IPS DF 6.9 (cell line): Measurements from ENCODE around the gene ZSCAN29.

ENCODE experiments used
- DNase-seq: peaks from one replicate; pipeline ENCODE4 v3.0.0-alpha.2; 2013; ENCODE audit warnings: low read depth, low spot score
- H3K27ac ChIP-seq: one replicate; pipeline ENCODE4 v1.5.1; 2013; ENCODE audit warnings: low read length, control low read depth
- H3K27me3 ChIP-seq: 2 replicates; pipeline ENCODE4 v1.6.1; 2013; ENCODE audit warnings: mild to moderate bottlenecking, low read length; ENCODE audit not compliant: control insufficient read depth, insufficient read depth
- H3K36me3 ChIP-seq: 2 replicates; pipeline ENCODE4 v1.6.1; 2013; ENCODE audit warnings: low read length; ENCODE audit not compliant: control insufficient read depth, insufficient read depth
- H3K4me1 ChIP-seq: 2 replicates; pipeline ENCODE4 v1.6.1; 2013; ENCODE audit warnings: low read length; ENCODE audit not compliant: control insufficient read depth, insufficient read depth
- H3K4me3 ChIP-seq: 2 replicates; pipeline ENCODE4 v1.5.1; 2013; ENCODE audit warnings: mild to moderate bottlenecking, low read length
- H3K9me3 ChIP-seq: 2 replicates; pipeline ENCODE4 v1.6.1; 2013; ENCODE audit warnings: low read length, inconsistent platforms; ENCODE audit not compliant: control insufficient read depth, insufficient read depth
- WGBS: extraction: QIAGEN DNeasy Blood & Tissue Kit; methylation state at CpG from one replicate; pipeline ENCODE4 v1.1.7; 2013; ENCODE audit warnings: mixed read lengths, missing lambda C conversion rate; ENCODE audit not compliant: insufficient read length, insufficient coverage; 5-methylcytosine and 5-hydroxymethylcytosine counted together

The ZSCAN29 gene

GRCh38 chr15:43352693-43353382 is 18.0 kb downstream of the ZSCAN29 start:
- no CpG with 5 or more reads among the region's 2 CpGs for WGBS
- no peak overlapping the region for H3K4me3 ChIP-seq
- DNase-seq, result no peak
- H3K36me3 ChIP-seq, result no peaks in the 10 kb centered on the region; the same call in 1 of the 2 replicates
- no peaks in the 10 kb centered on the region for H3K4me1 ChIP-seq
- H3K9me3 ChIP-seq, result no peaks in the 10 kb centered on the region
- no peak overlapping the region for H3K27ac ChIP-seq
- H3K27me3 ChIP-seq, result no peaks in the 10 kb centered on the region

DNA sequence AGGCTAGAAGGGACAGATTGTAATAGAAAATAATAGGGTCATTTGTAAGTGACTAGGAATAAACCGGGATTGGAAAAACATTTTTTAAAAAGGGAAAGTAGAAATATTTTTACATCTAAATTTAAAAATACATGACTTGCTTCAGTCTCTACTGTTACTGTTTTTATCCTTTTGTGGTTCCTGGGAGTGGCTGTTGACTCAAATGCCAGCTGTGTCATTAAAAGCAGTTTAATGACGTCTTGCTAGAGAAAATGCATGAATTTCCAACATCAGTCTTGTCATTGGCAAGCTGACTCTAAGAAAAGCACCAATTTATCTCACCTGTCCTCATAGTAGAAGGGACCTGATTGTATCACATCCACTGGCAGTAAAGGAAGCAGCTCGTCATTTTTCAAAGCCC is 23.7 kb downstream of the ZSCAN29 start:
- Histone ChIP-seq H3K27ac (no peak overlapping the region), H3K27me3 (no peaks in the 10 kb centered on the region), H3K9me3 (no peaks in the 10 kb centered on the region), H3K4me3 (no peak overlapping the region), H3K4me1 (no peaks in the 10 kb centered on the region), H3K36me3 (no peaks in the 10 kb centered on the region)
- no CpG with 5 or more reads among the region's 3 CpGs for WGBS
- DNase-seq, result no peak

- Histone ChIP-seq H3K36me3 (no peaks in the 10 kb centered on the region), H3K9me3 (no peaks in the 10 kb centered on the region), H3K27me3 (no peaks in the 10 kb centered on the region), H3K27ac (no peak overlapping the region), H3K4me1 (no peaks in the 10 kb centered on the region), H3K4me3 (no peak overlapping the region)
- DNase-seq, result no peak
- whole genome bisulfite sequencing, result no CpG with 5 or more reads among the region's 2 CpGs
Observed at GRCh38 chr15:43346305-43346704, 24.5 kb downstream of the ZSCAN29 start.

DNA sequence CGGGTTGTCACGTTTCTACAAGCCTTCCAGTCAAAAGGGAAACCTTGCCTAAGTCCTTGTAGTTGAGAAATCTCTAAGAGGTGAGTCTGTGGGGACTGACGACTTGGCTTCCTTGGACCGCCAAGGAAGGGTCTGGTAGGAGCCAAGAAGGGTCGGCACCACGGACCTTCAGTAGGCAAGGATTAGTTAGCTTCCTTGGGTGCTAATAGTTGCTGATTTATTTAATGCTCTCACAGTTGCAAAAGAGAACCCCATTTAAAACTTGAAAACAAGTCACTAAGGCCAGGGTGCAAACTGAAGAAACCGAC is 40.1 kb downstream of the ZSCAN29 start:
- Histone ChIP-seq H3K27ac (no peak overlapping the region), H3K4me1 (no peaks in the 10 kb centered on the region), H3K9me3 (no peaks in the 10 kb centered on the region), H3K36me3 (no peaks in the 10 kb centered on the region), H3K4me3 (peak overlapping the region; percentile 88; the same call in 1 of the 2 replicates), H3K27me3 (no peaks in the 10 kb centered on the region)
- no peak for DNase-seq
- WGBS, result no CpG with 5 or more reads among the region's 7 CpGs

DNA sequence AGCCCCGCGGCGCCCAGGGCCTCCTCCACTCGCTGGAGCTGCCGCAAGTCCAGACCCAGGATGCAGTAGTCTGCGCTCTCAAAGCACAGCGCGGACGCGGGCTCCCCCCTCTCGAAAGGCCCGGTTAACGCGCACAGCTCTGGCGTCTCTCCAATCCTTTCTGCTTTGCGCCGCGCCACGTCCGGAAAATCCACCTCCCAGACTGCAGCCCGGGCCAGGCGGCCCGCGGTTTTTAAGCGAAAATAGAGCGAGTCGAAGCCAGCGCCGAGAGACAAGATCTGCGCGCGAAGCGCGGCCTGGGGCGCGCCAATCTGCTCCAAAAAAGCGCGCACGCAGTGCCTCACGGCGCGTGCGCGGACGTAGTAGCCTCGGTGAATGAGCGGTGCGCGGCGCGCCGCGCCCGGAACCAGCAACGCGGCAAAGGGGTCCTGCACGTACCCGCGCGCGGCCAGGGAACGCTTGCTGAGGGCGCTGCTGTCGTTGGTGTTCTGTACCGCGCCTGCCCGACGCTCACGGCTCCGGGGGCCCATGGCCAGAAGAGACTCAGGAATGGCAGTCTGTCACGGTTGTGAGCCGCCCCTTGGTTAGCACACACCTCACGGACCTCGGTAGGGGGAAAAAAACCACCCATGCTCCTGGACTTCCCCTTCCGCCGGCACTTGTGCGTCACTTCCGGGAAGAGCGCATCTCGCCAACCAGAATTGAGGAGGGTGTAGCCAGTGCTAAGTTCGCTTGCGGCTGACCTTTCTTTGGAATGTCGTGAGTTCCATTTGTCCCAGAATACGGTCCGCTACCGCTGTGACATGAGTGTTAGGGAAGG is 40.7 kb downstream of the ZSCAN29 start, which contains the start of gene LCMT2:
LCMT2 (minus strand) TSS at position 614 of the 820 bp plus-strand sequence; CDS start at position 530, 84 bp downstream.
- DNase-seq, result peak; percentile 87

DNA sequence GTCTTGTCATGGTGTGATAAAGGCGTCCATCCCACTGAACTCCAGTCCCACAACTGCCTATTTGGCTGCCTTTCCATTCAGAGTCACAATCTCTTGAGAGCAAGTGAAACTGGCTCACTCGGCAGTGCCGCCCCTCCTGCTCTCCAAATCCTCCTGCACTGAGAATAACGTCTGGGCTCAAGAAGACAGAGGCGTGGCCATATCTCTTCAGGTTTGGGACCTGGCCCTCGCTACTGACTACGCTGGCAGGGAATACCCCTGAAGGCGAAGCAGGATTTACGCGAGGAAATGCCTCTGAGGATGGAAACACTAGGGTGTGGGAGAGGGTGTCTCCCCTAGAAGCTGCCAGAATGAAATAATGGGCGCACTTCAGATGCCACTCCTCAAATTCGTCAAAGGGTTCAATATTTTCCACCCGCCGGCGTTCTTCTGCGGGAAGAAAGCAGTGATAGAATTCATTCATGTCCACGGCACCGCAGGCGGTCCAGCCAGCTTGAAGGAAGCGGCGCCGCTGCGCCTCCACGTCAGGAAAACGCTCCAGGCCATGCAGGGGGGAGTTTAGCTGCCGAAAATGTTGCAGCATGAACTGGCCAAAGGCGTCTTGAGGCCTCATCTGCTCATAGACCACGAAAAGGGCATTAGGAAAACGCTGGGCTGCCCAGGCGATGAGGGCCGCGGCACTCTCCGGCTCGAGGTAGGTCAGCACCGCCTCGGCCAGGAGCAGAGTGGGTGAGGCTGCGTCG is 41.5 kb downstream of the ZSCAN29 start:
- H3K27ac ChIP-seq, result no peak overlapping the region
- H3K36me3 ChIP-seq, result no peaks in the 10 kb centered on the region
- H3K27me3 ChIP-seq, result no peaks in the 10 kb centered on the region
- no CpG with 5 or more reads among the region's 38 CpGs for WGBS
- no peaks in the 10 kb centered on the region for H3K9me3 ChIP-seq
- peak overlapping the region; percentile 88; the same call in 1 of the 2 replicates for H3K4me3 ChIP-seq
- no peak for DNase-seq
- H3K4me1 ChIP-seq, result no peaks in the 10 kb centered on the region

More for the DNA sequence above, 40.7 kb downstream of the ZSCAN29 start, which contains the start of gene LCMT2:
- no peaks in the 10 kb centered on the region for H3K36me3 ChIP-seq
- H3K4me3 ChIP-seq, result peak within 1 kb of the TSS; percentile 88
- no peaks in the 10 kb centered on the region for H3K9me3 ChIP-seq
- no peaks in the 10 kb centered on the region for H3K4me1 ChIP-seq
- H3K27ac ChIP-seq, result no peak within 1 kb of the TSS
- no CpG with 5 or more reads among the region's 86 CpGs for WGBS
- no peaks in the 10 kb centered on the region for H3K27me3 ChIP-seq

DNA sequence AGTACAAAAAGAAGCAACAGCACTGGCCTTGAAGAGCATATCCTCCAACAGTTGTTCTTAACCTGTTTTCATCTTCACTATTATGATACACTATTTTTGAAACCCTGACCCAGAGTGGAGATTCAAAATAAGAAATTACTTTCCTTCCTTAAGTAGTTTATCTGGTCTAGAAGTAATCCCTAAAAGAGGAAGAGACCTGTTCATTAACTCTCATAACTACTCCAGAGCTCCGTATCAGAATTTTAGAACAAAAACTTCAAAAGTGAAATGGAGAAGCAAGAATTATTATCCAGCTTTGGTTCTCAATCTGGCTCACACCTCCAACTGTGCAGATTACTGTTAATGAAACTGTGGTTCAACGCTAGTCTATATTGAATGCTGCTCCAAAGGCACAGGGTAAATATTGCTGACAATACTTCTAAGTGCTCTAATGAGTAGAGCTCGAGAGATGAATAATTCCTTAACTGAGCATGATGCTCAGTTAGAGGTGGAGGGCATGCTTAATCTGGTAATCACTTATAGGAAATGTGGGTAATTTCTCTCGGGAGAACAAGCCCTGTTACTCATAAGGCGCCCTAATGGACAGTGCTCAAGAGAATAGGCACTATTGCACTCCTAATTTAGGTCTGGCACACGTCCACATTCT is 45.7 kb downstream of the ZSCAN29 start:
- no peak overlapping the region for H3K4me3 ChIP-seq
- H3K36me3 ChIP-seq, result no peaks in the 10 kb centered on the region
- no peaks in the 10 kb centered on the region for H3K4me1 ChIP-seq
- WGBS, result no CpG with 5 or more reads among the region's 6 CpGs
- H3K9me3 ChIP-seq, result no peaks in the 10 kb centered on the region
- no peak overlapping the region for H3K27ac ChIP-seq
- no peak for DNase-seq
- no peaks in the 10 kb centered on the region for H3K27me3 ChIP-seq

DNA sequence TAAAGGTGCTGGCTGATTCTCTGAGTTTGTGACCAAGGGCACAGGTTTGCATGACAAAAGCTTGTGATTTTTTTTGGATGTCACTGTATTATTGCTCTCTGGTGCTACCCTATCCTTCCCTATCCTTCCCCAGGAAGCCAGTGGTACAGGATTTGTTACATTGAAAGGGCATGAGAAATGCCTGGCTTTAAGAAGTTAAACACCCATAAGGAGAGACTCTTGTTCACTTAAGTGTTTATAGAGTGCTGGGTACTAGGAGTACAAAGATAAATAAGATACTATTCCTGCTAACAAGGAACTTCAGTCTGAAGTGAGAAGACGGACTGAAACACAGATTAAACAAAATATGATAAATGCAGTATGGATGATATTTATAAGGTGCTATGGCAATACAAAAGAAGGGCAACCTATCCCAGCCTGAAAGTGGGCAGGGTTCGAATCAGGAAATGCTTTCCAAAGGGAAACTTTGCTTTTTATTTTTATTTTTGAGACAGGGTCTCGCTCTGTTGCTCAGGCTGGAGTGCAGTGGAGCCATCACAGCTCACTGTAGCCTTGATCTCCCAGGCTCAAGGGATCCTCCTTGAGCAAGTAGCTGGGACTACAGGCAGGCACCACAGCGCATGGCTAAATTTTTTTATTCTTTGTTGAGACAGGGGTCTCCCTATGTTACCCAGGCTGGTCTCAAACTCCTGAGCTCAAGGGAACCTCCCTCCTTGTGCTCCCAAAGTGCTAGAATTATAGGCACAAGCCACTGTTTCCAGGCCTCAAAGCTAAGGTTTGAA is 51.7 kb downstream of the ZSCAN29 start:
- DNase-seq, result no peak
- no peaks in the 10 kb centered on the region for H3K27me3 ChIP-seq

GRCh38 chr15:43317566-43318184 is 53.2 kb downstream of the ZSCAN29 start:
- no peaks in the 10 kb centered on the region for H3K36me3 ChIP-seq
- H3K9me3 ChIP-seq, result no peaks in the 10 kb centered on the region
- H3K4me3 ChIP-seq, result no peak overlapping the region
- H3K4me1 ChIP-seq, result no peaks in the 10 kb centered on the region; the same call in 1 of the 2 replicates
- DNase-seq, result no peak
- WGBS, result no CpG with 5 or more reads among the region's 8 CpGs
- no peaks in the 10 kb centered on the region for H3K27me3 ChIP-seq
- H3K27ac ChIP-seq, result no peak overlapping the region

More for the DNA sequence above, 51.7 kb downstream of the ZSCAN29 start:
- Histone ChIP-seq H3K4me3 (no peak overlapping the region), H3K27ac (no peak overlapping the region), H3K36me3 (no peaks in the 10 kb centered on the region), H3K9me3 (no peaks in the 10 kb centered on the region), H3K4me1 (no peaks in the 10 kb centered on the region; the same call in 1 of the 2 replicates)
- no CpG with 5 or more reads among the region's 4 CpGs for WGBS
